ENCODE data around the gene HIVEP3. TPM values are rescaled to one million over a fixed set of nuclear protein-coding genes. Genes with fewer than 3 reads are reported as not detected.

Gene HIVEP3
- total RNA-seq, 2 donors from 2014 or later: 0.13 to 0.99 TPM

DNA sequence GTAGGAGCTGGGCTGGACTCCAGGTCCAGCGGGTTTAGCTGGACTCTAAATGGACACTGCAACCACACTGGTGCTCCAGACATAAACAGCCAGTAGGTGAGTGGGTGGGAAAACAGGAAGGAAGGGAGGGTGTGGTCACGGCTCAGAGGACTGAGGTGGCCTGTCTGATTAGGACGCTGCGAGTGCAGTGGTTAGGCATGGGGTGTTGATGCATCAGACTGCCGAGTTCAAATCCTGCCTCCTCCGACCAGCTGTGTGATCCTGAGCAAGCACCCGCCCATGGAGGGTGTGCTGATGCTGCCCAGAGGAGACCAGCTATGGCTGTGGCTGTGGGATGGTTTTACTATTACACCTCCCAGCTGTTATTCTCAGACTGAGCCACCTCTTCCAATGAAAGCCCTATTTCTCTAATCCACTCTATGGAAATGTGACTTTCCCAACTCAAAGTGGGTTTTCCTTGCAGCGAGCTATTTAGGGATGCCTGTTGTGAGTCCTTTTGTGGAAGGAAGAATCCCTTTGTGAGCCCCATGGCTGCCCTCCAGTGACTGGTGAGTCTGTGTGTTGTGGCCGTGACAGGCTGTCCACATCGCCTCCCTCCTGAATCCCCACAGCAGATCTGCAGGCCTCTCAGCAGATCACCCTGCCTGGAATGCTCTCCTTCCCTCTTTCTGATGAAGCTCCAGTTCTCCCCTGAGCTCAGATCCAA is 377.7 kb downstream of the HIVEP3 start:
- Mint-ChIP-seq H3K36me3 (ENCODE audit: low read depth) (no peaks in the 10 kb centered on the region), H3K4me3 (no peak overlapping the region), H3K27me3 (ENCODE audit: insufficient read depth) (no peaks in the 10 kb centered on the region), H3K27ac (no peak overlapping the region), H3K9me3 (peaks cover 3% of the 10 kb centered on the region), H3K4me1 (no peaks in the 10 kb centered on the region)
- WGBS, 2 experiments (ENCODE audit: insufficient coverage in 1 of 2, insufficient read length in 1 of 2): 57 to 79% methylated on average over 5 to 10 of the region's 10 CpGs
- H3K9me3 ChIP-seq (ENCODE audit: control insufficient read depth, low read length): no peaks in the 10 kb centered on the region
- no peak for DNase-seq
- no peak overlapping the region for H3K9ac ChIP-seq (ENCODE audit: extremely low read depth, low read length, poor library complexity, severe bottlenecking)
- H3K27ac ChIP-seq (ENCODE audit: low read depth, low read length): no peak overlapping the region
- no peaks in the 10 kb centered on the region for H3K4me1 ChIP-seq (ENCODE audit: control insufficient read depth, insufficient read depth, low read length)
- no peak overlapping the region for H3K4me3 ChIP-seq (ENCODE audit: low read length)
- TF ChIP-seq, protein P1, sequence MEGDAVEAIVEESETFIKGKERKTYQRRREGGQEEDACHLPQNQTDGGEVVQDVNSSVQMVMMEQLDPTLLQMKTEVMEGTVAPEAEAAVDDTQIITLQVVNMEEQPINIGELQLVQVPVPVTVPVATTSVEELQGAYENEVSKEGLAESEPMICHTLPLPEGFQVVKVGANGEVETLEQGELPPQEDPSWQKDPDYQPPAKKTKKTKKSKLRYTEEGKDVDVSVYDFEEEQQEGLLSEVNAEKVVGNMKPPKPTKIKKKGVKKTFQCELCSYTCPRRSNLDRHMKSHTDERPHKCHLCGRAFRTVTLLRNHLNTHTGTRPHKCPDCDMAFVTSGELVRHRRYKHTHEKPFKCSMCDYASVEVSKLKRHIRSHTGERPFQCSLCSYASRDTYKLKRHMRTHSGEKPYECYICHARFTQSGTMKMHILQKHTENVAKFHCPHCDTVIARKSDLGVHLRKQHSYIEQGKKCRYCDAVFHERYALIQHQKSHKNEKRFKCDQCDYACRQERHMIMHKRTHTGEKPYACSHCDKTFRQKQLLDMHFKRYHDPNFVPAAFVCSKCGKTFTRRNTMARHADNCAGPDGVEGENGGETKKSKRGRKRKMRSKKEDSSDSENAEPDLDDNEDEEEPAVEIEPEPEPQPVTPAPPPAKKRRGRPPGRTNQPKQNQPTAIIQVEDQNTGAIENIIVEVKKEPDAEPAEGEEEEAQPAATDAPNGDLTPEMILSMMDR (conservative IDR thresholded peaks at IDR 0.05): no peak
- H3K27me3 ChIP-seq (ENCODE audit: control insufficient read depth, insufficient read depth, low read length, poor library complexity, severe bottlenecking): no peaks in the 10 kb centered on the region
- H3K36me3 ChIP-seq (ENCODE audit: control insufficient read depth, insufficient read depth, low read length): no peaks in the 10 kb centered on the region

DNA sequence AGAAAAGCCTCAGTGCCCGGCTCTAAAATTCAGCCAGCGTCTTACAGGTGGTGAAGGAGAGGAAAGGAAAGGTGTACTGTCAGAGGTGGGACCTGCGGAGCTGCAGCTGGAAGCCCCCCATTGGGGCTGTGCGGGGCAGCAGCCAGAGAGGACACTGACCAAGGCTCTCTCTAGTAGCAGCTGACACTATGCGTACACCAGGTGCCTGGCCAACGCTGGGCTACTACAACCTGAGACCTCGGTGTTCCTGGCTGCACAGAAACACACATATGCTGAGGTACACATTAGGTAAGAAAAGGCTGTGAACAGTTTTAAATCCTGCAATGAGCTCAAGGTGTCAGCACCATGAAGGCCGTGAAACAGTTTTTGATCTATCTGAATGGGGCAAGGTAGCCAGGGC is 378.7 kb downstream of the HIVEP3 start:
- Mint-ChIP-seq H3K27ac (no peak overlapping the region), H3K4me3 (no peak overlapping the region), H3K4me1 (no peaks in the 10 kb centered on the region), H3K27me3 (ENCODE audit: insufficient read depth) (no peaks in the 10 kb centered on the region), H3K36me3 (ENCODE audit: low read depth) (no peaks in the 10 kb centered on the region), H3K9me3 (no peaks in the 10 kb centered on the region)
- Histone ChIP-seq H3K9me3 (ENCODE audit: control insufficient read depth, low read length) (no peaks in the 10 kb centered on the region), H3K36me3 (ENCODE audit: control insufficient read depth, insufficient read depth, low read length) (no peaks in the 10 kb centered on the region), H3K4me1 (ENCODE audit: control insufficient read depth, insufficient read depth, low read length) (no peaks in the 10 kb centered on the region), H3K27me3 (ENCODE audit: control insufficient read depth, insufficient read depth, low read length, poor library complexity, severe bottlenecking) (no peaks in the 10 kb centered on the region), H3K9ac (ENCODE audit: extremely low read depth, low read length, poor library complexity, severe bottlenecking) (no peak overlapping the region), H3K4me3 (ENCODE audit: low read length) (no peak overlapping the region), H3K27ac (ENCODE audit: low read depth, low read length) (no peak overlapping the region)
- WGBS, 2 experiments (ENCODE audit: insufficient coverage in 1 of 2, insufficient read length in 1 of 2): 91 to 92% methylated on average over 6 to 8 of the region's 8 CpGs
- DNase-seq: no peak
- TF ChIP-seq, protein P1 (conservative IDR thresholded peaks at IDR 0.05): no peak

DNA sequence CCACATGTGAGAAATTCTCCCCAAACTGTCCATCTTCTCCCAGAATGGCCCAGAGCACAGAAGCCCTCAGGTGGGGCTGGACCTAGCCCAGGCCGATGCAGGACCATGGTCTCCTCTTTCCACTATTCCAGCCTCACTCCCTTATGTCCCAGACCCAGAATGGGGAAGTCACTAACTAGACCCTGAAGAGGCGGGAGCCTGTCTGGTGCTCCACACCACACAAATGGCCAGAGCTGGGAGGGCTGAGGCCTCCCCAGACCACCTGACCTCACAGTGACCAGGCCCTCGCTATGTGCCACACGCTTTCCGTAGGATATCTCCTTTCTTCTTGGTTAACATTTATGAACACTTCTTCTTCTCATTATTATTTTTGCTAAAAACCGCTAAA is 379.3 kb downstream of the HIVEP3 start:
- H3K9me3 ChIP-seq (ENCODE audit: control insufficient read depth, low read length): no peaks in the 10 kb centered on the region
- Mint-ChIP-seq H3K27ac (no peak overlapping the region), H3K36me3 (ENCODE audit: low read depth) (no peaks in the 10 kb centered on the region), H3K9me3 (no peaks in the 10 kb centered on the region), H3K27me3 (ENCODE audit: insufficient read depth) (peaks cover 3% of the 10 kb centered on the region), H3K4me1 (no peaks in the 10 kb centered on the region), H3K4me3 (no peak overlapping the region)
- 93 to 94% methylated on average over 3 to 6 of the region's 6 CpGs for WGBS, 2 experiments (ENCODE audit: insufficient coverage in 1 of 2, insufficient read length in 1 of 2)
- H3K4me1 ChIP-seq (ENCODE audit: control insufficient read depth, insufficient read depth, low read length): no peaks in the 10 kb centered on the region
- TF ChIP-seq, protein P1 (conservative IDR thresholded peaks at IDR 0.05): no peak
- DNase-seq: no peak
- no peaks in the 10 kb centered on the region for H3K36me3 ChIP-seq (ENCODE audit: control insufficient read depth, insufficient read depth, low read length)
- no peaks in the 10 kb centered on the region for H3K27me3 ChIP-seq (ENCODE audit: control insufficient read depth, insufficient read depth, low read length, poor library complexity, severe bottlenecking)
- H3K9ac ChIP-seq (ENCODE audit: extremely low read depth, low read length, poor library complexity, severe bottlenecking): no peak overlapping the region
- H3K4me3 ChIP-seq (ENCODE audit: low read length): no peak overlapping the region
- H3K27ac ChIP-seq (ENCODE audit: low read depth, low read length): no peak overlapping the region
